HUES64 (cell line): Measurements from ENCODE around the gene ZFAND6.
"Not testable (repeated sequence)": the region's sequence is repeated elsewhere in the genome, so short reads cannot be mapped to it uniquely, and the experiment has no call there.

Source experiments
- H3K27ac ChIP-seq: 2 replicates; pipeline ENCODE4 v1.7.0; 2013; ENCODE audit warnings: low read depth, low read length, inconsistent platforms
- H3K27me3 ChIP-seq: 2 replicates; pipeline ENCODE4 v1.6.1; 2013; ENCODE audit warnings: mild to moderate bottlenecking, low read length; ENCODE audit not compliant: insufficient read depth
- H3K36me3 ChIP-seq: 2 replicates; pipeline ENCODE4 v1.6.1; 2013; ENCODE audit warnings: mild to moderate bottlenecking, low read length; ENCODE audit not compliant: insufficient read depth
- H3K4me1 ChIP-seq: 2 replicates; pipeline ENCODE4 v1.6.1; 2013; ENCODE audit warnings: mild to moderate bottlenecking, low read length, moderate library complexity; ENCODE audit not compliant: insufficient read depth
- H3K4me3 ChIP-seq: 2 replicates; pipeline ENCODE4 v1.5.1; 2013; ENCODE audit warnings: mild to moderate bottlenecking, low read length, moderate library complexity
- H3K9ac ChIP-seq: 2 replicates; pipeline ENCODE4 v1.6.1; 2013; ENCODE audit warnings: mild to moderate bottlenecking, low read depth, low read length
- H3K9me3 ChIP-seq: 2 replicates; pipeline ENCODE4 v1.6.1; 2013; ENCODE audit warnings: low read depth, low read length; ENCODE audit not compliant: insufficient read depth
- WGBS: fragments of 150-250, 120-280 bp; methylation state at CpG from one replicate; pipeline ENCODE4 v1.1.7; 2013; ENCODE audit warnings: missing lambda C conversion rate; 5-methylcytosine and 5-hydroxymethylcytosine counted together

ZFAND6 gene

GRCh38 chr15:80120636-80121035 lies 61.2 kb downstream of the ZFAND6 start:
- no peak overlapping the region for H3K9ac ChIP-seq
- H3K4me1 ChIP-seq = no peaks in the 10 kb centered on the region
- H3K9me3 ChIP-seq = no peaks in the 10 kb centered on the region
- peaks cover 54% of the 10 kb centered on the region for H3K36me3 ChIP-seq
- no peak overlapping the region for H3K27ac ChIP-seq
- 86% methylated on average over 1 of the region's 1 CpG for WGBS
- H3K4me3 ChIP-seq = no peak overlapping the region
- H3K27me3 ChIP-seq = no peaks in the 10 kb centered on the region

- Histone ChIP-seq H3K27me3 (no peaks in the 10 kb centered on the region), H3K36me3 (peaks cover 63% of the 10 kb centered on the region), H3K4me3 (no peak overlapping the region), H3K9me3 (no peaks in the 10 kb centered on the region), H3K9ac (no peak overlapping the region), H3K4me1 (no peaks in the 10 kb centered on the region), H3K27ac (no peak overlapping the region)
- WGBS = 100% methylated on average over 3 of the region's 4 CpGs
These were observed 62.1 kb downstream of the ZFAND6 start for GRCh38 chr15:80121546-80121945.

- 94% methylated on average over 6 of the region's 6 CpGs for WGBS
- H3K36me3 ChIP-seq = peaks cover 64% of the 10 kb centered on the region
These were observed 63.6 kb downstream of the ZFAND6 start for GRCh38 chr15:80123034-80123433.

GRCh38 chr15:80127253-80127652 lies 67.8 kb downstream of the ZFAND6 start:
- not testable (repeated sequence) for H3K4me1 ChIP-seq, H3K27me3 ChIP-seq, H3K9me3 ChIP-seq, H3K4me3 ChIP-seq, H3K9ac ChIP-seq, H3K27ac ChIP-seq
- 95% methylated on average over 6 of the region's 6 CpGs for WGBS
- H3K36me3 ChIP-seq = peaks cover 58% of the 10 kb centered on the region

More at GRCh38 chr15:80123034-80123433, 63.6 kb downstream of the ZFAND6 start:
- Histone ChIP-seq H3K27ac (no peak overlapping the region), H3K9me3 (no peaks in the 10 kb centered on the region), H3K9ac (no peak overlapping the region), H3K27me3 (no peaks in the 10 kb centered on the region), H3K4me3 (no peak overlapping the region), H3K4me1 (no peaks in the 10 kb centered on the region)

- Histone ChIP-seq H3K36me3 (peaks cover 58% of the 10 kb centered on the region), H3K4me1 (no peaks in the 10 kb centered on the region), H3K27ac (no peak overlapping the region), H3K9ac (no peak overlapping the region), H3K9me3 (no peaks in the 10 kb centered on the region), H3K4me3 (no peak overlapping the region), H3K27me3 (no peaks in the 10 kb centered on the region)
- 91% methylated on average over 2 of the region's 2 CpGs for WGBS
These were observed 68.4 kb downstream of the ZFAND6 start for GRCh38 chr15:80127911-80128310.

GRCh38 chr15:80132382-80132781 lies 72.9 kb downstream of the ZFAND6 start:
- Histone ChIP-seq H3K9me3 (no peaks in the 10 kb centered on the region), H3K4me3 (no peak overlapping the region), H3K4me1 (no peaks in the 10 kb centered on the region), H3K36me3 (peaks cover 62% of the 10 kb centered on the region), H3K27me3 (no peaks in the 10 kb centered on the region), H3K9ac (no peak overlapping the region), H3K27ac (no peak overlapping the region)
- WGBS = 100% methylated on average over 3 of the region's 3 CpGs

- Histone ChIP-seq H3K4me1 (no peaks in the 10 kb centered on the region), H3K36me3 (peaks cover 56% of the 10 kb centered on the region), H3K27ac (no peak overlapping the region), H3K27me3 (no peaks in the 10 kb centered on the region), H3K9me3 (no peaks in the 10 kb centered on the region), H3K9ac (no peak overlapping the region), H3K4me3 (no peak overlapping the region)
- 95% methylated on average over 3 of the region's 3 CpGs for WGBS
These were observed 77.4 kb downstream of the ZFAND6 start for GRCh38 chr15:80136854-80137253.

GRCh38 chr15:80138961-80139360 lies 79.5 kb downstream of the ZFAND6 start:
- Histone ChIP-seq H3K27me3 (no peaks in the 10 kb centered on the region), H3K4me1 (no peaks in the 10 kb centered on the region), H3K4me3 (no peak overlapping the region), H3K36me3 (peaks cover 38% of the 10 kb centered on the region), H3K27ac (no peak overlapping the region), H3K9ac (no peak overlapping the region), H3K9me3 (no peaks in the 10 kb centered on the region)
- WGBS = no CpG with 5 or more reads among the region's 3 CpGs

GRCh38 chr15:80140909-80141308 lies 81.4 kb downstream of the ZFAND6 start:
- H3K36me3 ChIP-seq = peaks cover 19% of the 10 kb centered on the region
- no peaks in the 10 kb centered on the region for H3K9me3 ChIP-seq
- 92% methylated on average over 3 of the region's 4 CpGs for WGBS
- no peak overlapping the region for H3K9ac ChIP-seq
- no peak overlapping the region for H3K27ac ChIP-seq
- no peaks in the 10 kb centered on the region for H3K27me3 ChIP-seq
- H3K4me1 ChIP-seq = no peaks in the 10 kb centered on the region
- no peak overlapping the region for H3K4me3 ChIP-seq

GRCh38 chr15:80141916-80142598 lies 82.6 kb downstream of the ZFAND6 start:
- 95% methylated on average over 5 of the region's 5 CpGs for WGBS
- Histone ChIP-seq H3K36me3 (peaks cover 10% of the 10 kb centered on the region), H3K9me3 (no peaks in the 10 kb centered on the region)

GRCh38 chr15:80142646-80143045 lies 83.2 kb downstream of the ZFAND6 start:
- no peak overlapping the region for H3K9ac ChIP-seq
- peaks cover 5% of the 10 kb centered on the region; the same call in 1 of the 2 replicates for H3K36me3 ChIP-seq
- no peak overlapping the region for H3K4me3 ChIP-seq
- H3K27ac ChIP-seq = no peak overlapping the region
- H3K27me3 ChIP-seq = no peaks in the 10 kb centered on the region
- 97% methylated on average over 4 of the region's 5 CpGs for WGBS
- H3K4me1 ChIP-seq = no peaks in the 10 kb centered on the region
- no peaks in the 10 kb centered on the region for H3K9me3 ChIP-seq

More at GRCh38 chr15:80141916-80142598, 82.6 kb downstream of the ZFAND6 start:
- no peaks in the 10 kb centered on the region for H3K27me3 ChIP-seq
- no peaks in the 10 kb centered on the region for H3K4me1 ChIP-seq
- H3K4me3 ChIP-seq = no peak overlapping the region
- no peak overlapping the region for H3K27ac ChIP-seq
- no peak overlapping the region for H3K9ac ChIP-seq

GRCh38 chr15:80151148-80151547 lies 91.7 kb downstream of the ZFAND6 start:
- Histone ChIP-seq H3K9me3 (no peaks in the 10 kb centered on the region), H3K4me1 (peaks cover 16% of the 10 kb centered on the region), H3K4me3 (no peak overlapping the region), H3K36me3 (no peaks in the 10 kb centered on the region), H3K27ac (no peak overlapping the region), H3K27me3 (peaks cover 9% of the 10 kb centered on the region; the same call in 1 of the 2 replicates), H3K9ac (no peak overlapping the region)
- 87% methylated on average over 6 of the region's 6 CpGs for WGBS
